SJSA1 (cell line): ENCODE data around the gene RUNX1. TPM values are rescaled to one million over a fixed set of nuclear protein-coding genes. Genes with fewer than 3 reads are reported as not detected.

Experiments used
- DNase-seq, 2 experiments: peaks; one replicate each; pipeline ENCODE4 v3.0.0-alpha.2; 2015 to 2020; ENCODE audit warnings: low spot score in 2 of 2, low read depth in 1 of 2
- H3K27ac ChIP-seq: fragments of 250-450 bp; sonication (Bioruptor Pico); 2 replicates; pipeline ENCODE4 v1.5.1; 2020; ENCODE audit warnings: mild to moderate bottlenecking, moderate library complexity
- H3K27me3 ChIP-seq: fragments of 250-450 bp; sonication (Bioruptor Pico); replicated peaks from 2 replicates; pipeline ENCODE4 v1.5.1; 2020; ENCODE audit warnings: mild to moderate bottlenecking, moderate library complexity
- H3K36me3 ChIP-seq: fragments of 250-450 bp; sonication (Bioruptor Pico); 2 replicates; pipeline ENCODE4 v1.5.1; 2020; ENCODE audit warnings: mild to moderate bottlenecking
- H3K4me1 ChIP-seq: fragments of 250-450 bp; sonication (Bioruptor Pico); replicated peaks from 2 replicates; pipeline ENCODE4 v1.6.1; 2021; ENCODE audit warnings: mild to moderate bottlenecking
- H3K4me3 ChIP-seq: fragments of 250-450 bp; sonication (Bioruptor Pico); 2 replicates; pipeline ENCODE4 v1.5.1; 2020; ENCODE audit warnings: mild to moderate bottlenecking
- H3K9me3 ChIP-seq: fragments of 250-450 bp; sonication (Bioruptor Pico); replicated peaks from 2 replicates; pipeline ENCODE4 v1.5.1; 2020; ENCODE audit warnings: mild to moderate bottlenecking
- total RNA-seq: library from RNA; depleted of rRNA; stranded (reverse); fragments of >200 nt; shearing (Covaris generic); gene quantifications from 2 replicates; pipeline ENCODE4 v1.2.3, GENCODE V29; 2014

Gene RUNX1
- total RNA-seq, 1 experiment from 2014 or later, result 18.0 TPM

DNA sequence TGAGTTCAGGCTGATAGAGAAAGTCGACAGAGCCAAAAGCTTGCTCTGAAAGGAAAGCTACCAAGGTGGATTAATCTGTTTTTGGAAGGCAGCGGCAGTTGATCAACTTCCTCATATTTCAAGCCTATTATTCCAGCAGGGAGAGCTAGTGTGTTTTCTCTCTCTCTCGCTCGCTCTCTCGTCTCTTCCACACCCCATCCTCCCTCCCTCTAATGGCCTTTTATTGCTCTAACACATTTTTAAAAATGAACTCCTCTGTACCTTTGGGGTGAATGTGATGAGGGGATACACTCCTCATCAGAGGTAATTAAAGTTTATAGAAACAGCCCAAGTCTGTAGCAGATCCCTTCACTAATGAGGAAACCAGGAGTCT lies 253.9 kb downstream of the RUNX1 start:
- Histone ChIP-seq H3K4me1 (peaks cover 21% of the 10 kb centered on the region), H3K27ac (peak overlapping the region; percentile 69), H3K9me3 (peaks cover 14% of the 10 kb centered on the region), H3K4me3 (no peak overlapping the region), H3K36me3 (peaks cover 100% of the 10 kb centered on the region), H3K27me3 (no peaks in the 10 kb centered on the region)
- peak; percentile 16 to 40 for DNase-seq

DNA sequence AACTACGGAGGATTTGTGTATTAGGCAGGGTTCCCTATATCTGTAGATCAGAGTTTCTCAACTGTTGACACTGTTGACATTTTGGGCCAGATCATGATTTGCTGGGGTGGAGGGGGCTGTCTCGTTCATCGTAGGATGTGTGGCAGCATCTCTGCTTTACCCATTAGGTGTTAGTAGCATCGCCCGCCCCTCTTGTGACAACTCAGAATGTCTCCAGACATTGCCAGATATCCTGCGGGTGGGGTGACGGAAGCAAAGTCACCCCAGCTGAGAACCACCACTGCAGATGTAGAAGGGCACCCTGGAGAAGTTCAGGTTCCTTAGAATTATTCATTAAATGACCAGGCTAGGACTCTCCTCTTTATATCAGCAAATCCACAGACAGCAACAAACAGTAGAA lies 254.4 kb downstream of the RUNX1 start:
- no peak overlapping the region for H3K4me3 ChIP-seq
- peak overlapping the region; percentile 69 for H3K27ac ChIP-seq
- peaks cover 14% of the 10 kb centered on the region for H3K9me3 ChIP-seq
- H3K36me3 ChIP-seq, result peaks cover 100% of the 10 kb centered on the region
- no peaks in the 10 kb centered on the region for H3K27me3 ChIP-seq
- peak in 1 of 2 experiments; percentile 25 for DNase-seq
- peaks cover 21% of the 10 kb centered on the region for H3K4me1 ChIP-seq

DNA sequence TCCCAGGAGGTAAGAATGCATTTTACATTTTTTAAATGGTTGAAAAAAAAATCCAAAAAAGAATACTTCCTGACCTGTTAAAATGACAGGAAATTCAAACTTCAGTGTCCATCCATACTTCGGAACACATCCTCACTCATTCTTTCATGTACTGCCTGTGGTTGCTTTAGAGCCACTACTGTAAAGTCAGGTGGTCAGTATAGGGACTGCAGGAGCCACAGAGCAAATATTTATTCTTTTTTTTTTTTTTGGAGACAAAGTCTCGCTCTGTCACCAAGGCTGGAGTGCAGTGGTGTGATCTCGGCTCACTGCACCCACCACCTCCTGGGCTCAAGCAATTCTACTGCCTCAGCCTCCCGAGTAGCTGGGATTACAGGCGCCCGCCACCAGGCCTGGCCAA lies 255.6 kb downstream of the RUNX1 start:
- Histone ChIP-seq H3K4me1 (peaks cover 26% of the 10 kb centered on the region), H3K9me3 (peaks cover 14% of the 10 kb centered on the region), H3K27ac (peak overlapping the region; percentile 58; the same call in 1 of the 2 replicates), H3K27me3 (no peaks in the 10 kb centered on the region), H3K36me3 (peaks cover 98% of the 10 kb centered on the region), H3K4me3 (no peak overlapping the region)
- no peak for DNase-seq

DNA sequence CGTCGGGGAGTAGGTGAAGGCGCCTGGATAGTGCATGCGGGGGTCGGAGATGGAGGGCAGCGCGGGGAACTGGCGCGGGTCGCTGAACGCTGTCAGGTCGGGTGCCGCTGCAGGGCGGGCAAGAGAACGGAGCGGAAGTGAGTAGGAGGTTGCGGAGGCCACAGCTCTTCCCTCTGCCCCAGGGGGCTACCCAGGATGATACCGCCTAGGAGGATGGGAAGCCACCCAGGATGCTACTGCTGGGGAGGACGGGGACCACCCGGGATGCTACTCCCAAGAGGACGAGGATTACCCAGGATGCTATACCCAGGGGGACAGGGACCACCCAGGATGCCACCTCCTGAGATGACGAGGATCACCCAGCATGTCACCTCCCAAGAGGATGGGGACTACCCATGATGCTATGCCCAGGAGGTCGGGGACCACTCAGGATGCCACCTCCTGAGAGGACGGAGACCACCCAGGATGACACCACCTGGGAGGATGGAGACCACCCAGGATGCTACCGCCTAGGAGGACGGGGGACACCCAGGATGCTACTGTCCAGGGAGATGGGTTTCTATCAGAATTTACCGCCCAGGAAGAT lies 256.5 kb downstream of the RUNX1 start:
- Histone ChIP-seq H3K27me3 (no peaks in the 10 kb centered on the region), H3K9me3 (peaks cover 14% of the 10 kb centered on the region), H3K36me3 (peaks cover 90% of the 10 kb centered on the region), H3K27ac (peak overlapping the region; percentile 58), H3K4me3 (no peak overlapping the region), H3K4me1 (peaks cover 27% of the 10 kb centered on the region)
- peak; percentile 83 to 86 for DNase-seq

DNA sequence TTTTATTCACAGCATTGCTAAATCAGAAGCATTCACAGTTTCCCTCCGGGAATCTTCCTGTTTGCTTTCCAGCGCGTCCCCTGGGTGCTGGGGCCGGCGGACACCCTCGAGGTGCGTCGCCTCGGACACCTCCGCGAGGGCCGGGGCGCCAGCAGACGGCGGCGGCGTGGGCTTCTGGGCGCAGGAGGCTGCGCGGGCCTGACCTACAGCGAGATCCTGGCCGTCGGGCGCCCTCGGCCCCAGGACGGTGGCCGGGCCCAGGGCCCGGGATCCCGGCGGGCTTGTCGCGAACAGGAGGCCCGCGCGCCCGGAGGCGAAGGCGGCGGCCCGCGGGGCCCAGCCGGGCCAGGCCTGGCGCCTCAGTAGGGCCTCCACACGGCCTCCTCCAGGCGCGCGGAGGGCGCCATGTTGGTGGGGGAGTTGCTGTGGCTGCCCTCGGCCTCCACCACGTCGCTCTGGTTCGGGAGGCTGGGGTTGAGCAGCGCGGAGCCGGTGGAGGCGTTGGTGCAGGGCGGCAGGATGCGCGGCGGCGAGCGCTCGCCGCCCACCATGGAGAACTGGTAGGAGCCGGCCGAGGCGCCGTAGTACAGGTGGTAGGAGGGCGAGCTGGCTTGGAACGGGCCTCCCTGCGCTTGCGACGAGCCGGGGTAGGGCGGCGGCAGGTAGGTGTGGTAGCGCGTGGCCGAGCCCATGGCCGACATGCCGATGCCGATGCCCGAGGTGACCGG lies 257.2 kb downstream of the RUNX1 start:
- no peak for DNase-seq
- H3K27me3 ChIP-seq, result no peaks in the 10 kb centered on the region

DNA sequence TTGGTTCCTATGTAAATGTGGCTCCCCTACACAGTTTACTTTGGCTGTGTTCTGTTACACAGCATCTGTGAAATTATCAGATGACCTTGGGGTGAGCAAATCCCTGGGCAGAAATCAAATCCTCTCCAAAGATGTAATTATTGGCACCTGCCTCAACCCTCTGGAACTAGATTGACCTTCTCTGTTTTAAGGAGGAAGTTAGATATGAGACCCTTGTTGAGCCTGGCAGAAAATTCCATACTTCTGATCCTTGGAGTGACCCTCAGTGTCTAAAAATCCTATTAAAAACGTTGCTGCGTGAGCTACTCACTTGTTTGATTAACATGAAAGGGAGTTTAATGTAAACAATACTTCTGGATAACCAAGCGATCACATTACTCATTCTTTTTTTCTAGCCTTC lies 258.3 kb downstream of the RUNX1 start:
- no peak for DNase-seq
- Histone ChIP-seq H3K9me3 (peaks cover 14% of the 10 kb centered on the region), H3K27ac (no peak overlapping the region), H3K27me3 (no peaks in the 10 kb centered on the region), H3K4me1 (peaks cover 20% of the 10 kb centered on the region), H3K4me3 (no peak overlapping the region), H3K36me3 (peaks cover 72% of the 10 kb centered on the region)

More for the DNA sequence above, 257.2 kb downstream of the RUNX1 start:
- Histone ChIP-seq H3K27ac (peak overlapping the region; percentile 58), H3K9me3 (peaks cover 14% of the 10 kb centered on the region), H3K4me1 (peaks cover 27% of the 10 kb centered on the region), H3K4me3 (no peak overlapping the region), H3K36me3 (peaks cover 83% of the 10 kb centered on the region)

DNA sequence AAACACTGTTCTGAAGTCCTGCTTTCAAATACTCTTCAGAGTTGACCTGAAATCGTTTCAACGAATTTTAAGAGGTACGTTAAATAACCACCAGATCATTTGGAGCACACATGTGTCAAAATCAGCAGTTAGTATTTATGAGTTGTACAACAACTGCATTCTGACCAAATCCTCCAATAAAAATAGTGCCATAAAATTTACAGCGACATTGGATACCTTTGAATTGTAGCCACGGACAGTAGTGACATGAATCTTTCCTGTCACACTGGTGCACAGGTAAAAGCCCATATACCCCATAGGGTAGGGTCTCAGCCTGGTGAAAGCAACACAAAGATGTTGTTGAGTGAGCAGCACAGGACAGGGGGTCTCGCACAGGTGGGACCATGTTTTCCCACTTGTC lies 258.8 kb downstream of the RUNX1 start:
- H3K27me3 ChIP-seq, result no peaks in the 10 kb centered on the region
- H3K27ac ChIP-seq, result 0 out of 2 replicates have a peak overlapping the region, but pooled peaks have one; percentile 7
- H3K9me3 ChIP-seq, result peaks cover 14% of the 10 kb centered on the region
- DNase-seq, result no peak
- H3K36me3 ChIP-seq, result peaks cover 67% of the 10 kb centered on the region
- peaks cover 15% of the 10 kb centered on the region for H3K4me1 ChIP-seq
- no peak overlapping the region for H3K4me3 ChIP-seq

DNA sequence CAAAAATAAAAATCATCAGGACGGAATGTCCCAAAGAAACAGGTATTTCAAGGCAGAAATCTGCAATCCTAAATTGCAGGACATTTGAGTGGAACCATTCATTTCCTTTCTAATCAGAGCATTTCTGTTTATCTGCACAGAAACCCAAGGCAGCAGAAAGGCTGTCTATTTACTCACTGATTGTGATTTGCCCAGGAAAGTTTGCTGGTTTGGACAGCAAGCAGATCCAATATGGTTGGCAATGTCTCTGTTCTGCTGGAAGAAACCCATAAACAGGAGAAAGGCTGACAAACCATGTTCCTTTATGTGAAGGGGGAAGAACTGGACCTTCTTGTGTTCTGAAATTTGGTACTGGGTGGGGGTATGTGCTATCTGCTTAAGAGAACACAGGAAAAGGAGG lies 260.2 kb downstream of the RUNX1 start:
- H3K27me3 ChIP-seq, result no peaks in the 10 kb centered on the region
- peaks cover 6% of the 10 kb centered on the region for H3K4me1 ChIP-seq
- DNase-seq, result no peak
- peaks cover 52% of the 10 kb centered on the region for H3K36me3 ChIP-seq
- H3K9me3 ChIP-seq, result peaks cover 14% of the 10 kb centered on the region
- no peak overlapping the region for H3K27ac ChIP-seq
- H3K4me3 ChIP-seq, result no peak overlapping the region

DNA sequence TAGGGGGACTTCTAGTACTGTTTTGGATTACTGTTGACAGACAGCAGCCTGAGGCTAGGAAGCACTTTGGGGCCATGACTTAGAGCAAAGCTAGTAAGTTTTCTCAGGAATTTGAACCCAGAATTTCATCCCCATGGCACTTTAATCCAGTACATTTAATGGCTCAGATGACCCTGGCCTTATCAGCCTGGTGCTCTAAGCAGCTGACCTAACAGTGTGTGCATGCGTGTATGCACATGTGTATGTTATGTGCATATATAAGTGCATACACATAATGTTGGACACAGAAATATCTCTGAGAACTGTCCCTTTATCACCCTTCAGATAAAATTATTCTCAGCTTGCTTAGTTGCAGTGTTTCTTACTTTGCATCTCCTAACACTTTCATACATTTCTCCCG lies 265.3 kb downstream of the RUNX1 start:
- H3K36me3 ChIP-seq, result peaks cover 2% of the 10 kb centered on the region
- DNase-seq, result no peak
- no peak overlapping the region for H3K4me3 ChIP-seq
- peaks cover 4% of the 10 kb centered on the region; the same call in 1 of the 2 replicates for H3K4me1 ChIP-seq
- H3K27ac ChIP-seq, result no peak overlapping the region
- no peaks in the 10 kb centered on the region for H3K9me3 ChIP-seq
- no peaks in the 10 kb centered on the region for H3K27me3 ChIP-seq

DNA sequence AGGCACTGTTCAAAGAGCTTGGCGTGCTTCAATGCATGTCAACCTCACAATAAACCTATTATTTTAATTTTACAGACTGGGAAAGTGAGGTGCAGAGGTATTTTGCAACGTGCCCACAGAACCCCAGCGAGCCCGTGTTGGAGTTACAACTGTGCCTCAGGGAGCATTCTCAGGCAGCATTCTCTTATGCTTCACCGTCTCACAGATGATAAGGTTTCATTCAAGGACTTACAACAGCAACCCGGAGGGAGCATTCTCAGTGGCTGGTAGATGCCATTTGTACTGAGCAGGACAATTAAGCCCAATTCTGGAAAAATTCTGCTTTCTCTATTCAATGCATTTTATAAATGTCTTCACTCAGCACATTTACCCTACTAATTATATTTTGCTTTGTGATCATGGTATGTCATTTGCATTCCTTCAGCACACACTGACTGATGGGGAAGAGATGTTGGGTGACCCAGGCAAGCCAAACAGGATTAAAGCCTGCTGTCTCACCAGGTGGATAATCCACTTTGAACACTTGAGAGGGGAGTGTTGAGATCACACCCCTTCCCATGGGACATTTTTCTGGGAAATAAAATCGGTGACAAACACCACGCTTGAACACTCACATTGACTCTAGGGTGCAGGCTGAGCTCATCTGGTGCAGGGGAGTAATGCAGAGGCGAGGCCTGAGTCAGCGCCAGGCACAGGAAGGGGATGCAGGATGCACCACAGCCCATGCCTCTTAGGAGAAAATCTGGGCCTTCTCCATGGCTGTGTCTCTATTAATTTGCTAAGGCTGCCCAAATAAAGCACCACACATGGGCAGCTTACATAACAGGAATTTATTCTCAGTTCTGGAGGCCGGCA lies 266.4 kb downstream of the RUNX1 start:
- no peaks in the 10 kb centered on the region for H3K36me3 ChIP-seq
- no peaks in the 10 kb centered on the region for H3K4me1 ChIP-seq
- H3K4me3 ChIP-seq, result no peak overlapping the region
- DNase-seq, result no peak
- no peak overlapping the region for H3K27ac ChIP-seq
- H3K27me3 ChIP-seq, result no peaks in the 10 kb centered on the region
- H3K9me3 ChIP-seq, result no peaks in the 10 kb centered on the region

DNA sequence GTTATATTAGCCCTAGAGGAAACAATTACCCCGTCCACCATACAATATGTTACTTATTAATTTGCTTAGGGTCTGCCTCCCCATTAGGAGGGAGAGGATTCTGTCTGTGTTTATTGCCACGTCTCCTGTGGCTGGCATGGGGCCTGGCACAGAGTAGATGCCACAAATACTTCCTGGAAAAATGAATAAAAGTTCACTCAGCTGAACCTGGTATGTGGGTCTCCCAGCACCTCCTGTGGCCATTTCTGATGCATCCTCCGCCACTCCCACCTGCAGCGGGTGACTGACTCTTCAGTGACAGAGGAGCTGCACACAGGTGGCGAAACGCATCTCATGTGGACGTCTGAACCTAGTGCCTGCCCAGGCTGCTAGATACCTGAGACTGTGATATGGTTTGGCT lies 267.6 kb downstream of the RUNX1 start:
- Histone ChIP-seq H3K4me3 (no peak overlapping the region), H3K36me3 (no peaks in the 10 kb centered on the region), H3K27ac (no peak overlapping the region), H3K9me3 (no peaks in the 10 kb centered on the region), H3K4me1 (no peaks in the 10 kb centered on the region), H3K27me3 (no peaks in the 10 kb centered on the region)
- no peak for DNase-seq

DNA sequence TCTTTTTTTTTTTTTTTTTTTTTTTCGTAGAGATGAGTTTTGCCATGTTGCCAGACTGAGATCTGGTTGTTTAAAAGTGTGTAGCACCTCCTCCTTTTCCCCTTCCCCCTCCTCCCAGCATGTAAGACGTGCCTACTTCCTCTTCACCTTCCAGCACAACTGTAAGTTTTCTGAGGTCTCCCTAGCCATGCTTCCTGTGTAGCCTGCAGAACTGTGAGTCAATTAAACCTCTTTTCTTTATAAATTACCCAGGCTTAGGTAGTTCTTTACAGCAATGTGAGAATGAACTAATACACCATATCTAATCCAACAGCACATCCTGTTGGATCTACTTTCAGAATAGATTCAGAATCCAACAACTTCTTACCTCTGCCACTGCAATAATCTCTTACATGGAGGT lies 269.2 kb downstream of the RUNX1 start:
- H3K4me3 ChIP-seq, result no peak overlapping the region
- no peak overlapping the region for H3K27ac ChIP-seq
- H3K4me1 ChIP-seq, result peaks cover 13% of the 10 kb centered on the region
- H3K36me3 ChIP-seq, result no peaks in the 10 kb centered on the region
- no peak for DNase-seq
- H3K27me3 ChIP-seq, result no peaks in the 10 kb centered on the region
- H3K9me3 ChIP-seq, result no peaks in the 10 kb centered on the region

DNA sequence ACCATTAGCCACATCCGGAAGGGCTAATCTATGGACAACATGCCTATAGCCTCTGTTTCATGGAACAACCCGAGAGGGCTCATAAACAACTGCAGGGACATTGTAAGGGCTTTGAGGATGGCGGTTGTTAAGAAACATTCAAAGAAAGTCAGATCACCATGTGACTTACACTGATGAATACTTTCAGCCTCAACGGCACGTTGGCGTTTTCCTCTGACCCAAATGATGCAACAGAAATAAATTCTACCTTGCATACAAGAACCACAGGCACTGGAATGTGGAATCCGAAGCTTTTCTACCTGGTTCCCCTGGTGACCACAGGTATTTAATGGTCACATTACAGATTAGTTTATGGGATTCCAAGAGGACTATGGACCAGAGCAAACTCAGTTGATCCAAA lies 273.3 kb downstream of the RUNX1 start:
- no peaks in the 10 kb centered on the region for H3K27me3 ChIP-seq
- H3K9me3 ChIP-seq, result no peaks in the 10 kb centered on the region
- no peak for DNase-seq
- no peak overlapping the region for H3K4me3 ChIP-seq
- no peak overlapping the region for H3K27ac ChIP-seq
- peaks cover 25% of the 10 kb centered on the region for H3K4me1 ChIP-seq
- no peaks in the 10 kb centered on the region for H3K36me3 ChIP-seq

DNA sequence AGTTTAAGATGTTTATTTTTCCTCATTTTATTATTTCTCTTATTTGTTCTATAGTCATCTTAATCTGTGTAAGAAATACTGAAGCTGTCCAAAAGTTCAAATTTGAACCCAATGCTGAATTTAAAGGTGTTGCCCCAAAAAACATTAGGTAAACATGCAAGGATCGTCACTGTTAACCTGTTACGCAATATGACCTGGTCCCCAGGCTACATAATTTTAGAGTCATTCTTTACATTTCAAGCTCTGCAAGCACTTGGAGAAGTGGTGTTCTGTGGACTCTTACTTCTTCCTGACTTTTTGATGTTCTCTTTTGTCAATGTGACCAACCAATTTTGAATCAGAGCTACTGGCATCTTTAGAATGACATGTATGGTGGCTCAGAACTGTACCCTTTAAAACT lies 274.4 kb downstream of the RUNX1 start:
- DNase-seq, result no peak
- peaks cover 25% of the 10 kb centered on the region for H3K4me1 ChIP-seq
- no peak overlapping the region for H3K27ac ChIP-seq
- H3K4me3 ChIP-seq, result no peak overlapping the region
- H3K36me3 ChIP-seq, result no peaks in the 10 kb centered on the region
- H3K9me3 ChIP-seq, result no peaks in the 10 kb centered on the region
- no peaks in the 10 kb centered on the region for H3K27me3 ChIP-seq
